ENCODE results near the gene ISM1. TPM values are rescaled to one million over a fixed set of nuclear protein-coding genes. Genes with fewer than 3 reads are reported as not detected.
A peak's percentile ranks its signal among the peaks of the same experiment; 100 is the strongest.
"Not testable (repeated sequence)": the region's sequence is repeated elsewhere in the genome, so short reads cannot be mapped to it uniquely, and the experiment has no call there.

ISM1 gene
- polyA plus RNA-seq, 12 donors, result 0.92 to 9.5 (median 2.0) TPM; not detected in 2

GRCh38 chr20:13221313-13221672, 219 bp downstream of the ISM1 start:
- no peak for DNase-seq

GRCh38 chr20:13221673-13222318, 722 bp downstream of the ISM1 start:
- DNase-seq, result peak; percentile 24

GRCh38 chr20:13222319-13222716, 1.2 kb downstream of the ISM1 start:
- DNase-seq, result no peak

GRCh38 chr20:13223736-13224520, 2.9 kb downstream of the ISM1 start:
- DNase-seq, result peak; percentile 22

GRCh38 chr20:13226367-13226766, 5.3 kb downstream of the ISM1 start:
- DNase-seq, result no peak

- DNase-seq, result no peak
These were observed 7.7 kb downstream of the ISM1 start for GRCh38 chr20:13228771-13229170.

GRCh38 chr20:13229538-13229937, 8.5 kb downstream of the ISM1 start:
- no peak for DNase-seq

GRCh38 chr20:13231031-13231752, 10.1 kb downstream of the ISM1 start:
- no peak for DNase-seq

- no peak for DNase-seq
These were observed 11.9 kb downstream of the ISM1 start for GRCh38 chr20:13232999-13233398.

- no peak for DNase-seq
These were observed 13.9 kb downstream of the ISM1 start for GRCh38 chr20:13234961-13235360.

- DNase-seq, result not testable (repeated sequence)
These were observed 15.3 kb downstream of the ISM1 start for GRCh38 chr20:13236360-13236759.

GRCh38 chr20:13236990-13237720, 16.1 kb downstream of the ISM1 start:
- no peak for DNase-seq

- no peak for DNase-seq
These were observed 17.1 kb downstream of the ISM1 start for GRCh38 chr20:13238001-13238653.

- DNase-seq, result no peak
These were observed 22.8 kb downstream of the ISM1 start for GRCh38 chr20:13243826-13244376.

GRCh38 chr20:13245250-13245723, 24.2 kb downstream of the ISM1 start:
- no peak for DNase-seq

GRCh38 chr20:13249118-13249797, 28.2 kb downstream of the ISM1 start:
- no peak for DNase-seq

GRCh38 chr20:13249798-13250170, 28.7 kb downstream of the ISM1 start:
- DNase-seq, result no peak

GRCh38 chr20:13250251-13250650, 29.2 kb downstream of the ISM1 start:
- no peak for DNase-seq

- DNase-seq, result no peak
These were observed 30.2 kb downstream of the ISM1 start for GRCh38 chr20:13251106-13251903.

- peak; percentile 53 for DNase-seq
These were observed 30.8 kb downstream of the ISM1 start for GRCh38 chr20:13251904-13252297.

Data from muscle of arm (tissue), 12 donors.